SH-SY5Y (cell line): ENCODE data around the gene C16orf74.

Source experiments
- GATA2 ChIP-seq: IDR thresholded peaks from 2 replicates; pipeline ENCODE4 v1.6.1; 2011; ENCODE audit warnings: mild to moderate bottlenecking, low read depth, low read length
- GATA3 ChIP-seq: IDR thresholded peaks from 2 replicates; pipeline ENCODE4 v1.6.1; 2011; ENCODE audit warnings: low read depth, mild to moderate bottlenecking, low read length, moderate library complexity

The C16orf74 gene

GRCh38 chr16:85750827-85751697 is at the start of gene C16orf74:
C16orf74 (minus strand) TSS chr16:85751096; CDS start chr16:85735217, 15,879 bp downstream.
- TF ChIP-seq GATA3 (no peak), GATA2 (no peak)

GRCh38 chr16:85800321-85800669 is 49.4 kb upstream of the C16orf74 start:
- TF ChIP-seq GATA3 (no peak), GATA2 (no peak)

- no peak for TF ChIP-seq GATA3
- no peak for TF ChIP-seq GATA2
These were observed 48.8 kb upstream of the C16orf74 start, which contains the start of the genes COX4I1 and EMC8 for GRCh38 chr16:85799497-85800320. COX4I1 (plus strand) TSS chr16:85799695; CDS start chr16:85801206, 1,511 bp downstream. EMC8 (minus strand) TSS chr16:85799544; CDS start chr16:85799295, 249 bp downstream.

GRCh38 chr16:85798901-85799496 is 48.1 kb upstream of the C16orf74 start:
- TF ChIP-seq GATA3 (no peak), GATA2 (no peak)

GRCh38 chr16:85798283-85798776 is 47.4 kb upstream of the C16orf74 start:
- TF ChIP-seq GATA3: no peak
- no peak for TF ChIP-seq GATA2

- TF ChIP-seq GATA3: no peak
- TF ChIP-seq GATA2: no peak
These were observed 45.7 kb upstream of the C16orf74 start for GRCh38 chr16:85796599-85796998.

- TF ChIP-seq GATA3 (no peak), GATA2 (no peak)
These were observed 45.3 kb upstream of the C16orf74 start for GRCh38 chr16:85796152-85796551.

GRCh38 chr16:85794696-85795095 is 43.8 kb upstream of the C16orf74 start:
- TF ChIP-seq GATA2: no peak
- no peak for TF ChIP-seq GATA3

- TF ChIP-seq GATA3: no peak
- TF ChIP-seq GATA2: no peak
These were observed 42.9 kb upstream of the C16orf74 start for GRCh38 chr16:85793662-85794298.

GRCh38 chr16:85789773-85790172 is 38.9 kb upstream of the C16orf74 start:
- TF ChIP-seq GATA2: no peak
- TF ChIP-seq GATA3: no peak

- TF ChIP-seq GATA2 (no peak), GATA3 (no peak)
These were observed 37.9 kb upstream of the C16orf74 start for GRCh38 chr16:85788819-85789218.

GRCh38 chr16:85785927-85786326 is 35.0 kb upstream of the C16orf74 start:
- TF ChIP-seq GATA3: no peak
- TF ChIP-seq GATA2: no peak

GRCh38 chr16:85784813-85785212 is 33.9 kb upstream of the C16orf74 start:
- TF ChIP-seq GATA2: no peak
- no peak for TF ChIP-seq GATA3

GRCh38 chr16:85783441-85783840 is 32.5 kb upstream of the C16orf74 start:
- TF ChIP-seq GATA2: no peak
- no peak for TF ChIP-seq GATA3
